ENCODE results near the gene AQR.

The AQR gene

GRCh38 chr15:34876640-34877039 lies 92.9 kb downstream of the AQR start:
- no peak overlapping the region for H3K27ac ChIP-seq (ENCODE audit: low read depth, low read length)
- H3K79me2 ChIP-seq (ENCODE audit: control insufficient read depth, low read length), result no peaks in the 10 kb centered on the region
- peaks cover 79% of the 10 kb centered on the region for H3K36me3 ChIP-seq (ENCODE audit: control insufficient read depth, low read length)
- H4K20me1 ChIP-seq (ENCODE audit: control insufficient read depth, insufficient read depth, low read depth, low read length), result peaks cover 3% of the 10 kb centered on the region; the same call in 1 of the 2 replicates
- H3K4me1 ChIP-seq (ENCODE audit: control insufficient read depth, low read length), result no peaks in the 10 kb centered on the region
- TF ChIP-seq, protein P1, sequence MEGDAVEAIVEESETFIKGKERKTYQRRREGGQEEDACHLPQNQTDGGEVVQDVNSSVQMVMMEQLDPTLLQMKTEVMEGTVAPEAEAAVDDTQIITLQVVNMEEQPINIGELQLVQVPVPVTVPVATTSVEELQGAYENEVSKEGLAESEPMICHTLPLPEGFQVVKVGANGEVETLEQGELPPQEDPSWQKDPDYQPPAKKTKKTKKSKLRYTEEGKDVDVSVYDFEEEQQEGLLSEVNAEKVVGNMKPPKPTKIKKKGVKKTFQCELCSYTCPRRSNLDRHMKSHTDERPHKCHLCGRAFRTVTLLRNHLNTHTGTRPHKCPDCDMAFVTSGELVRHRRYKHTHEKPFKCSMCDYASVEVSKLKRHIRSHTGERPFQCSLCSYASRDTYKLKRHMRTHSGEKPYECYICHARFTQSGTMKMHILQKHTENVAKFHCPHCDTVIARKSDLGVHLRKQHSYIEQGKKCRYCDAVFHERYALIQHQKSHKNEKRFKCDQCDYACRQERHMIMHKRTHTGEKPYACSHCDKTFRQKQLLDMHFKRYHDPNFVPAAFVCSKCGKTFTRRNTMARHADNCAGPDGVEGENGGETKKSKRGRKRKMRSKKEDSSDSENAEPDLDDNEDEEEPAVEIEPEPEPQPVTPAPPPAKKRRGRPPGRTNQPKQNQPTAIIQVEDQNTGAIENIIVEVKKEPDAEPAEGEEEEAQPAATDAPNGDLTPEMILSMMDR (IDR thresholded peaks at IDR 0.05; ENCODE audit: low read depth, low read length, poor library complexity, severe bottlenecking), result no peak
- no peak overlapping the region for H3K4me3 ChIP-seq (ENCODE audit: low read length)
- H3F3A ChIP-seq (ENCODE audit: control insufficient read depth, insufficient read depth), result no peaks in the 10 kb centered on the region; the same call in 1 of the 2 replicates
- no peaks in the 10 kb centered on the region for H3K27me3 ChIP-seq (ENCODE audit: control insufficient read depth, low read length)
- no peaks in the 10 kb centered on the region for H3K9me2 ChIP-seq (replicated peaks; ENCODE audit: control insufficient read depth, low read length)
- no peak overlapping the region for H3K4me2 ChIP-seq (ENCODE audit: low read length)
- no peaks in the 10 kb centered on the region for H3K9me3 ChIP-seq (ENCODE audit: control insufficient read depth, insufficient read depth, low read length)

DNA sequence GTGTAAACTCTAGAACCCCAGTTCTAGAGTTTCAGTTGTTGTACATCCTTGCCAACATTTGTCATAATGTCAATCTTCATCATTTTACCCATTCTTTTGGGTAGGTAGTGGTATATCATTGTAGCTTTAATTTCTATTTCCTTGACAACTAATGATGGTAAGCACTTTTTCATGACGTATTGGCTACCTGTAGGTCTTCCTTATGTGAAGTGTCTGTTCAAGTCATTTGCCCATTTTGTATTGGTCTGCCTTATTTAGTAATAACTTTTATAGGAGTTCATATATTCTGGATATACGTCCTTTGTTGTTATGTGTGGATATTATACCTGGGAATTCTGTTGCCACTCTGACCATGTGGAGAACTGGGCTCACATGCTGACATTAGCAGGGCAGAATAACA lies 100.4 kb downstream of the AQR start:
- Histone ChIP-seq H3K4me2 (ENCODE audit: low read length) (no peak overlapping the region), H3K4me3 (ENCODE audit: low read length) (no peak overlapping the region), H3K79me2 (ENCODE audit: control insufficient read depth, low read length) (no peaks in the 10 kb centered on the region), H3K27ac (ENCODE audit: low read depth, low read length) (no peak overlapping the region), H3K27me3 (ENCODE audit: control insufficient read depth, low read length) (no peaks in the 10 kb centered on the region), H4K20me1 (ENCODE audit: control insufficient read depth, insufficient read depth, low read depth, low read length) (no peaks in the 10 kb centered on the region), H3F3A (ENCODE audit: control insufficient read depth, insufficient read depth) (no peaks in the 10 kb centered on the region; the same call in 1 of the 2 replicates), H3K36me3 (ENCODE audit: control insufficient read depth, low read length) (peaks cover 69% of the 10 kb centered on the region), H3K4me1 (ENCODE audit: control insufficient read depth, low read length) (no peaks in the 10 kb centered on the region), H3K9me3 (ENCODE audit: control insufficient read depth, insufficient read depth, low read length) (no peaks in the 10 kb centered on the region), H3K9me2 (replicated peaks; ENCODE audit: control insufficient read depth, low read length) (no peaks in the 10 kb centered on the region)
- TF ChIP-seq EZH2phosphoT487 (IDR thresholded peaks at IDR 0.05; ENCODE audit: borderline replicate concordance, low read length), result no peak
- TF ChIP-seq, protein P1 (IDR thresholded peaks at IDR 0.05; ENCODE audit: low read depth, low read length, poor library complexity, severe bottlenecking), result no peak

DNA sequence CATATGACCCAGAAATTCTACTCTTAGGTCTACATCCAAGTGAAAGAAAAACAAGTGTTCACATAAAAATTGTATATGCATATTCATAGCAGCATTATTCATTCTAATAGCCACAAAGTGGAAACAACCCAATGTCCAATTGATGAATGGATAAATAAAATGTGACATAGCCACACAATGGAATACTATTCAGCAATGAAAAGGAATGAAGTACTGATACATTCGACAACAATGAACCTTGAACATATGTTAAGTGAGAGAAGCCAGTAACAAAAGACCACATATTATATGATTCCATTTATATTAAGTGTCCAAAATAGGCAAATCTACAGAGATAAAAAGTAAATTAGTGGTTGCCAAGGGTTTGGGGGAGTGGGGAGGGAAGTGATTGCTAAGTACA lies 104.0 kb downstream of the AQR start:
- no peaks in the 10 kb centered on the region for H3K27me3 ChIP-seq (ENCODE audit: control insufficient read depth, low read length)
- no peaks in the 10 kb centered on the region for H3F3A ChIP-seq (ENCODE audit: control insufficient read depth, insufficient read depth)
- H3K9me3 ChIP-seq (ENCODE audit: control insufficient read depth, insufficient read depth, low read length), result no peaks in the 10 kb centered on the region
- TF ChIP-seq, protein P1 (IDR thresholded peaks at IDR 0.05; ENCODE audit: low read depth, low read length, poor library complexity, severe bottlenecking), result no peak
- TF ChIP-seq EZH2phosphoT487 (IDR thresholded peaks at IDR 0.05; ENCODE audit: borderline replicate concordance, low read length), result no peak
- no peaks in the 10 kb centered on the region for H3K79me2 ChIP-seq (ENCODE audit: control insufficient read depth, low read length)
- H3K27ac ChIP-seq (ENCODE audit: low read depth, low read length), result no peak overlapping the region
- peaks cover 58% of the 10 kb centered on the region for H3K36me3 ChIP-seq (ENCODE audit: control insufficient read depth, low read length)
- H3K4me2 ChIP-seq (ENCODE audit: low read length), result no peak overlapping the region
- no peak overlapping the region for H3K4me3 ChIP-seq (ENCODE audit: low read length)
- no peaks in the 10 kb centered on the region for H3K4me1 ChIP-seq (ENCODE audit: control insufficient read depth, low read length)
- no peaks in the 10 kb centered on the region for H4K20me1 ChIP-seq (ENCODE audit: control insufficient read depth, insufficient read depth, low read depth, low read length)
- no peaks in the 10 kb centered on the region for H3K9me2 ChIP-seq (replicated peaks; ENCODE audit: control insufficient read depth, low read length)

- no peak for TF ChIP-seq EZH2phosphoT487 (IDR thresholded peaks at IDR 0.05; ENCODE audit: borderline replicate concordance, low read length)
- Histone ChIP-seq H3K79me2 (ENCODE audit: control insufficient read depth, low read length) (no peaks in the 10 kb centered on the region), H3K4me2 (ENCODE audit: low read length) (no peak overlapping the region), H3K27me3 (ENCODE audit: control insufficient read depth, low read length) (no peaks in the 10 kb centered on the region), H4K20me1 (ENCODE audit: control insufficient read depth, insufficient read depth, low read depth, low read length) (no peaks in the 10 kb centered on the region), H3K36me3 (ENCODE audit: control insufficient read depth, low read length) (peaks cover 65% of the 10 kb centered on the region), H3K4me1 (ENCODE audit: control insufficient read depth, low read length) (no peaks in the 10 kb centered on the region), H3K9me3 (ENCODE audit: control insufficient read depth, insufficient read depth, low read length) (no peaks in the 10 kb centered on the region), H3F3A (ENCODE audit: control insufficient read depth, insufficient read depth) (no peaks in the 10 kb centered on the region), H3K4me3 (ENCODE audit: low read length) (no peak overlapping the region), H3K27ac (ENCODE audit: low read depth, low read length) (no peak overlapping the region), H3K9me2 (replicated peaks; ENCODE audit: control insufficient read depth, low read length) (no peaks in the 10 kb centered on the region)
Measured at GRCh38 chr15:34861214-34861613, 108.3 kb downstream of the AQR start.
